IMR-90 (cell line): Measurements from ENCODE around the gene SHISAL1. TPM values are rescaled to one million over a fixed set of nuclear protein-coding genes. Genes with fewer than 3 reads are reported as not detected.
A peak's percentile ranks its signal among the peaks of the same experiment; 100 is the strongest.

Source experiments
- ATAC-seq: fragments of 200-7000 bp; cut with Tn5 transposase; 2 replicates; pipeline ENCODE4 v1.9.1; 2020; ENCODE audit warnings: low read depth, mild to moderate bottlenecking, moderate library complexity
- BruUV-seq: library from RNA; stranded (reverse); fragments of 400-500 nt; replicated peaks from 2 replicates; lab custom pipeline; 2021; lab: Mats Ljungman, UMichigan
- CTCF ChIA-PET: fragments of 300-600 bp; formaldehyde crosslinking; extraction: SDS; loops from one replicate; lab custom pipeline; 2021; ENCODE audit warnings: antibody characterized with exemption; lab: Yijun Ruan, JAX
- POLR2A ChIA-PET: fragments of 300-600 bp; sonication (Branson Sonifier 250); formaldehyde crosslinking; loops from one replicate; lab custom pipeline; 2022; ENCODE audit warnings: antibody characterized with exemption; ENCODE audit not compliant: unreplicated experiment; lab: Charles Lee
- DNase-seq: peaks from one replicate; pipeline ENCODE4 v3.0.0; 2013
- H2AFZ ChIP-seq: replicated peaks from 2 replicates; pipeline ENCODE3; 2013; ENCODE audit warnings: low read length, mild to moderate bottlenecking; ENCODE audit not compliant: poor library complexity
- H2AK5ac ChIP-seq: 2 replicates; pipeline ENCODE4 v1.6.1; 2013; ENCODE audit warnings: low read depth, low read length, inconsistent platforms
- H2AK9ac ChIP-seq: replicated peaks from 2 replicates; pipeline ENCODE3; 2013; ENCODE audit warnings: mild to moderate bottlenecking, low read depth, low read length, moderate library complexity; ENCODE audit not compliant: poor library complexity
- H2BK120ac ChIP-seq: 2 replicates; pipeline ENCODE4 v1.6.1; 2013; ENCODE audit warnings: low read depth, low read length, inconsistent platforms
- H2BK15ac ChIP-seq: 3 replicates; pipeline ENCODE4 v1.6.1; 2013; ENCODE audit warnings: low read depth, low read length, inconsistent platforms
- H2BK20ac ChIP-seq: 2 replicates; pipeline ENCODE4 v1.6.1; 2013; ENCODE audit warnings: low read depth, mild to moderate bottlenecking, inconsistent platforms, low read length, moderate library complexity
- H2BK5ac ChIP-seq: 2 replicates; pipeline ENCODE4 v1.6.1; 2013; ENCODE audit warnings: mild to moderate bottlenecking, low read depth, low read length, inconsistent platforms; ENCODE audit not compliant: poor library complexity, severe bottlenecking
- H3K14ac ChIP-seq: replicated peaks from 2 replicates; pipeline ENCODE4 v1.6.1; 2013; ENCODE audit warnings: low read depth, low read length, inconsistent platforms
- H3K18ac ChIP-seq: 2 replicates; pipeline ENCODE4 v1.6.1; 2013; ENCODE audit warnings: low read depth, low read length, control low read depth
- H3K23ac ChIP-seq: 2 replicates; pipeline ENCODE4 v1.6.1; 2013; ENCODE audit warnings: low read depth, low read length, inconsistent platforms
- H3K27ac ChIP-seq: 2 replicates; pipeline ENCODE4 v1.5.1; 2013; ENCODE audit warnings: mild to moderate bottlenecking, control low read depth, low read length; ENCODE audit not compliant: insufficient read depth
- H3K27me3 ChIP-seq: 2 replicates; pipeline ENCODE4 v1.6.1; 2013; ENCODE audit warnings: low read length; ENCODE audit not compliant: control insufficient read depth, insufficient read depth
- H3K36me3 ChIP-seq: 2 replicates; pipeline ENCODE4 v1.6.1; 2013; ENCODE audit warnings: low read length, mixed read lengths; ENCODE audit not compliant: control insufficient read depth, insufficient read depth
- H3K4ac ChIP-seq: 2 replicates; pipeline ENCODE4 v1.6.1; 2013; ENCODE audit warnings: low read depth, low read length, inconsistent platforms
- H3K4me1 ChIP-seq: 2 replicates; pipeline ENCODE4 v1.6.1; 2013; ENCODE audit warnings: low read length, mixed read lengths; ENCODE audit not compliant: control insufficient read depth, insufficient read depth
- H3K4me2 ChIP-seq: 2 replicates; pipeline ENCODE4 v1.6.1; 2013; ENCODE audit warnings: low read depth, mild to moderate bottlenecking, control low read depth, low read length, moderate library complexity
- H3K4me3 ChIP-seq: 2 replicates; pipeline ENCODE4 v1.5.1; 2013; ENCODE audit warnings: low read depth, mild to moderate bottlenecking, control low read depth, low read length, moderate library complexity; ENCODE audit not compliant: insufficient read depth
- H3K56ac ChIP-seq: 2 replicates; pipeline ENCODE4 v1.6.1; 2013; ENCODE audit warnings: low read length, inconsistent platforms; ENCODE audit not compliant: insufficient read depth; ENCODE audit errors: extremely low read depth
- H3K79me1 ChIP-seq, 2 experiments: 2 replicates each; pipeline ENCODE4 v1.6.1; 2013; ENCODE audit warnings: low read length in 2 of 2, inconsistent platforms in 1 of 2, low read depth in 1 of 2
- H3K9ac ChIP-seq: 2 replicates; pipeline ENCODE4 v1.6.1; 2013; ENCODE audit warnings: low read depth, low read length, control low read depth
- H3K9me1 ChIP-seq: 2 replicates; pipeline ENCODE4 v1.6.1; 2013; ENCODE audit warnings: low read length, inconsistent platforms; ENCODE audit not compliant: insufficient read depth
- H3K9me3 ChIP-seq: 2 replicates; pipeline ENCODE4 v1.6.1; 2013; ENCODE audit warnings: low read length; ENCODE audit not compliant: control insufficient read depth, insufficient read depth
- H4K20me1 ChIP-seq: 2 replicates; pipeline ENCODE4 v1.6.1; 2013; ENCODE audit warnings: low read length, inconsistent platforms; ENCODE audit not compliant: insufficient read depth
- H4K5ac ChIP-seq: 2 replicates; pipeline ENCODE4 v1.6.1; 2013; ENCODE audit warnings: mild to moderate bottlenecking, low read depth, low read length, control low read depth
- H4K8ac ChIP-seq, 2 experiments: 2 replicates each; pipeline ENCODE4 v1.6.1; 2013; ENCODE audit warnings: low read depth in 2 of 2, low read length in 2 of 2, control low read depth in 1 of 2, inconsistent platforms in 1 of 2
- H4K91ac ChIP-seq: 2 replicates; pipeline ENCODE4 v1.6.1; 2013; ENCODE audit warnings: low read depth, low read length, inconsistent platforms; ENCODE audit not compliant: insufficient read depth
- BHLHE40 ChIP-seq: fragments of 150-350 bp; IDR thresholded peaks from 2 replicates; pipeline ENCODE4 v1.6.1; 2016; ENCODE audit warnings: mild to moderate bottlenecking, low read depth, low read length
- CEBPB ChIP-seq: IDR thresholded peaks from 2 replicates; pipeline ENCODE4 v1.6.1; 2012; ENCODE audit warnings: low read depth, low read length, improper control_type of control experiment
- MAFK ChIP-seq: IDR thresholded peaks from 2 replicates; pipeline ENCODE4 v1.6.1; 2012; ENCODE audit warnings: low read depth, low read length, improper control_type of control experiment
- NFE2L2 ChIP-seq: fragments of 150-350 bp; IDR thresholded peaks from 2 replicates; pipeline ENCODE4 v1.6.1; 2016; ENCODE audit warnings: low read depth, mild to moderate bottlenecking, low read length
- RAD21 ChIP-seq: IDR thresholded peaks from 2 replicates; pipeline ENCODE4 v1.6.1; 2012; ENCODE audit warnings: low read length, improper control_type of control experiment
- RCOR1 ChIP-seq: IDR thresholded peaks from 2 replicates; pipeline ENCODE4 v1.6.1; 2012; ENCODE audit warnings: mild to moderate bottlenecking, low read length, improper control_type of control experiment; ENCODE audit not compliant: insufficient replicate concordance
- WGBS, 2 experiments: methylation state at CpG; one replicate each; pipeline versions ENCODE4 v1.1.5 to v1.1.7; 2013; ENCODE audit warnings: missing lambda C conversion rate in 2 of 2; ENCODE audit not compliant: insufficient read length in 1 of 2; ENCODE audit errors: extremely low coverage in 2 of 2; 5-methylcytosine and 5-hydroxymethylcytosine counted together
- dilution Hi-C: fragments of 300-500 bp; cut with HindIII; formaldehyde crosslinking; loops from one replicate; pipeline ENCODE4 v1.14.3; 2018; ENCODE audit warnings: low sequenced_read_pairs; ENCODE audit not compliant: unreplicated experiment
- in situ Hi-C: fragments of 300-500 bp; cut with MboI; formaldehyde crosslinking; loops from 3 replicates; pipeline ENCODE4 v1.14.3; 2019; ENCODE audit warnings: low sequenced_read_pairs, inconsistent platforms, mixed read lengths
- intact Hi-C: fragments of 100-400 bp; cut with micrococcal nuclease; formaldehyde crosslinking; loops from 2 replicates; pipeline ENCODE4 v1.10.0; 2022
- polyA plus RNA-seq, 3 experiments: library from polyadenylated mRNA; depleted of rRNA; stranded (reverse); fragments of >200 nt; gene quantifications; 2 replicates each; pipeline ENCODE4 v1.2.3, GENCODE V29; 2012; ENCODE audit warnings: low replicate concordance in 1 of 3
- total RNA-seq: library from RNA; depleted of rRNA; stranded (reverse); fragments of >200 nt; gene quantifications from 2 replicates; pipeline ENCODE4 v1.2.3, GENCODE V29; 2012
- TF ChIP-seq, protein P1 (sequence below): fragments of 150-350 bp; IDR thresholded peaks from 2 replicates; pipeline ENCODE4 v1.6.1; 2017; ENCODE audit warnings: mild to moderate bottlenecking, antibody characterized with exemption, low read length, low read depth

Gene SHISAL1
- total and polyA plus RNA-seq, 2 of the 4 experiments (the other 2 are of a cell fraction), result 1.0 to 1.4 TPM

DNA sequence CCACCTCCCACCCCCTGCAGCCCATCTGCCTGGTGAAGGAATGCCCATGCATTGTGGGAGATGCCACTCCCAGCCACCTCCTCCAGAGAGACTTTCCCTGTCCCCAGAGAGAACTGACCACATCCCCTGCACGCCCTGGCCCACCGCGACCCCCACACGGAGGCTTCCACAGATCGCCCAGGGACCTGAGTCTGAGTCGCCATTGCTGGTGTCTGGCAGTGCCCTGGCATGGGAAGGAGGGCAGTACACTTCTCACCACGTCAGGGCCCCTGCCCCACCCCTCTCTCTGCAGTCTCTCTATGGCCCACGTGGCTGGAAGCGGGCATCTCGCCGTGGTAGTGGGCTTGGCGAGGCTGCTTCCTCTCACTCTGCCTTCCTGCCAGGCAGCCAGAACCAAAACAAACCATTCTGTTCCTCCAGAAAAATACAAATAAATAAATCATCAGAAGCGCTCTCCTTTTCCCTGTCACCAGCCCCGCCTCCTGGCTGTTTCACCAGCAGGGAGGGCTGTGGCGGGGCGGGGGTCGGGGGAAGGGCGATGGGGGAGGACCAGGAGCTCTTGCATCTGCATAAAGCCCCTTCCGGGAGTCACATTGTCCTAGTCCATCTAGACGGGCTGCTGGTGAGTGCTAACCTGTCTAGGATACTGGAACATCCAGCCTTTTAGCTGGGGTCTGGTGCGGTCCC, 20.9 kb downstream of the SHISAL1 start:
- Histone ChIP-seq H3K23ac (no peak overlapping the region), H3K9me1 (no peaks in the 10 kb centered on the region; the same call in 1 of the 2 replicates), H2BK5ac (no peak overlapping the region), H3K9me3 (peaks cover 4% of the 10 kb centered on the region), H4K8ac (peak overlapping the region in 1 of 2 experiments; percentile 3; a peak in 1 of 4 replicates), H3K4me1 (peaks cover 11% of the 10 kb centered on the region), H3K27me3 (no peaks in the 10 kb centered on the region), H3K14ac (no peak overlapping the region), H2BK15ac (no peak overlapping the region), H2BK20ac (no peak overlapping the region; the same call in 1 of the 2 replicates), H4K5ac (no peak overlapping the region), H3K36me3 (no peaks in the 10 kb centered on the region), H3K79me1 (no peaks in the 10 kb centered on the region), H3K27ac (no peak overlapping the region), H3K4me2 (no peak overlapping the region), H2AK9ac (peak overlapping the region; percentile 44), H3K9ac (no peak overlapping the region), H2AK5ac (no peak overlapping the region), H3K4ac (no peak overlapping the region; the same call in 1 of the 2 replicates), H4K91ac (no peak overlapping the region), H3K56ac (no peak overlapping the region), H2AFZ (peak overlapping the region; percentile 47), H4K20me1 (no peaks in the 10 kb centered on the region), H2BK120ac (no peak overlapping the region), H3K18ac (no peak overlapping the region), H3K4me3 (no peak overlapping the region)
- DNase-seq, result no peak
- in situ Hi-C loops (no loop called here), intact Hi-C loops (no loop called here), dilution Hi-C loops (no loop called here)
- whole genome bisulfite sequencing, 2 experiments, result 100% methylated on average over 1 of the region's 21 CpGs; no CpG with 5 or more reads in 1 of the 2 experiments
- no TSS peak for BruUV-seq
- ChIA-PET CTCF (no interaction called here), POLR2A (no interaction called here)
- TF ChIP-seq NFE2L2 (no peak), RCOR1 (no peak), CEBPB (no peak), RAD21 (no peak), MAFK (no peak), BHLHE40 (no peak)
- TF ChIP-seq, protein P1, sequence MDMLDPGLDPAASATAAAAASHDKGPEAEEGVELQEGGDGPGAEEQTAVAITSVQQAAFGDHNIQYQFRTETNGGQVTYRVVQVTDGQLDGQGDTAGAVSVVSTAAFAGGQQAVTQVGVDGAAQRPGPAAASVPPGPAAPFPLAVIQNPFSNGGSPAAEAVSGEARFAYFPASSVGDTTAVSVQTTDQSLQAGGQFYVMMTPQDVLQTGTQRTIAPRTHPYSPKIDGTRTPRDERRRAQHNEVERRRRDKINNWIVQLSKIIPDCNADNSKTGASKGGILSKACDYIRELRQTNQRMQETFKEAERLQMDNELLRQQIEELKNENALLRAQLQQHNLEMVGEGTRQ, result no peak
- ATAC-seq, result no peak
